Activated CD4-positive, CD25-positive, alpha-beta regulatory T cell treated with anti-CD3 and anti-CD28 coated beads, Interleukin-2, amount 50 U/mL, for 72 hours (primary cell): ENCODE measurements around the gene FOXE3.
"Not testable (repeated sequence)": the region's sequence is repeated elsewhere in the genome, so short reads cannot be mapped to it uniquely, and the experiment has no call there.

Source experiments
- DNase-seq: peaks from one replicate; pipeline ENCODE4 v3.0.0; 2021

FOXE3 gene

GRCh38 chr1:47452426-47452825, 36.3 kb downstream of the FOXE3 start:
- DNase-seq: no peak

DNA sequence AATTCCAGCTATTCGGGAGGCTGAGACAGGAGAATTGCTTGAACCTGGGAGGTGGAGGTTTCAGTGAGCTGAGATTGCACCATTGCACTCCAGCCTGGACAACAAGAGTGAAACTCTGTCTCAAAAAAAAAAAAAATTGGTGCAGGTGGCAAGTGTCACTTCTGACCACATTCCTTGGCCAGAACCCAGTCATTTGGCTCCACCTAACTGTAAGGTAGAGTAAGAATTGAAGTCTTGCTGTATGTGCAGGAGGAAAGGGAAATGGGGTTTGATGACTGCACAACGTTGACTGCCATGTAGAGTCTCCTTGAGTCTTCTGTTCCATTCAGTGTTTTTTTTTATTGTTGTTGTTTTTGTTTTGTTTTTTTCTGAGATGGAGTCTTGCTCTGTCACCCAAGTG, 37.8 kb downstream of the FOXE3 start:
- DNase-seq: not testable (repeated sequence)

DNA sequence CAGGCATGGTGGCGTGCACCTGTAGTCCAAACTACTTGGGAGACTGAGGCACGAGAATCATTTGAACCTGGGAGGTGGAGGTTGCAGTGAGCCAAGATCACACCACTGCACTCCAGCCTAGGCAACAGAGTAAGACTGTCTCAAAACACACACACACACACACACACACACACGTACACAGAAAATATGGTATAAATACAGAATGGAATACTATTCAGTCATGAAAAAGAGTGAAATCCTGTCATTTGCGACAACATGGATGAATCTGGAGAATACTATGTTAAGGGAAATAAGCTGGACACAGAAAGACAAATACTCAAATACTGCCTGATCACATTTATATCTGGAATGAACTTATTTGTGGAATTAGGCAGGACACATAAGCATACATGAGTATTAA, 40.2 kb downstream of the FOXE3 start:
- no peak for DNase-seq

DNA sequence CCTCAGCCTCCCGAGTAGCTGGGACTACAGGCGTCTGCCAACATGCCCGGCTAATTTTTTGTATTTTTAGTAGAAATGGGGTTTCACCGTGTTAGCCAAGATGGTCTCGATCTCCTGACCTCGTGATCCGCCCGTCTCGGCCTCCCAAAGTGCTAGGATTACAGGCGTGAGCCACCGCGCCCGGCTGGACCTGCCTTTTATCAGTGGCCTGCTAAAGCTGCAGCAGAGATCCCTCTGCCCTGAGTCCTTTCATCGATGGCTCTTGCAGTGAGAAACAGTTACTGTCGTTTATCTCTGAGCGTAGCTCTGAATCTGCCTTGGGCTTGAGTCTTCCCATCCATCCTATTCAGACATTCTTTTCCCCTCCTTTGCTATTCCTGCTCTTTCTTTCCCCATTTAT, 41.5 kb downstream of the FOXE3 start:
- DNase-seq: not testable (repeated sequence)

DNA sequence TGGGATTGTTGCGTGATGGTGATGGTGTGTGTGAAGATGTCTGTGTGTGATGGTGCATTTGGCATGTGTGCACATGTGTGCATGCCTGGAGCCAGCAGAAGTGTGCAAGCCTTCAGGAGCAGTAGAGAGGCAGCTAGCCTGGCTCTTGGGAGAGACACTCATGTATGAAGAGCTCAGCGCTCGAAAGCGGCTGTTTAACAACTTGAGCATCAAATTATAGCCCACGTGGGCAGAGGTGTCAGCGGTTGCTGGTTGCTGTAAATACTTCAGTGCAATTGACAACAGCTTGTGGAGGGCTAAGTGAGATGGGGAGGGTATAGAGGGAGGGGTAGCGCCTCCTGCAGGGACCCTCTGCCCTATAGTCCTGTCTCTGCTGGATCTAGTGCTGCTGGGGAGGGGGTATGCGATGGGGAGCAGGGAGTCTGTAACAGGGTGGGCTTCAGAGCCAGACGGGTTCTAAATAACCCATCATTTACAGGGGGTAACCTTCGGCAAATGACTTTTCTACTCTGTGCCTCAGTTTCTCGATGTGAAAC, 43.2 kb downstream of the FOXE3 start:
- DNase-seq: no peak

- DNase-seq: no peak
Measured at GRCh38 chr1:47460040-47460439, 44.0 kb downstream of the FOXE3 start.

DNA sequence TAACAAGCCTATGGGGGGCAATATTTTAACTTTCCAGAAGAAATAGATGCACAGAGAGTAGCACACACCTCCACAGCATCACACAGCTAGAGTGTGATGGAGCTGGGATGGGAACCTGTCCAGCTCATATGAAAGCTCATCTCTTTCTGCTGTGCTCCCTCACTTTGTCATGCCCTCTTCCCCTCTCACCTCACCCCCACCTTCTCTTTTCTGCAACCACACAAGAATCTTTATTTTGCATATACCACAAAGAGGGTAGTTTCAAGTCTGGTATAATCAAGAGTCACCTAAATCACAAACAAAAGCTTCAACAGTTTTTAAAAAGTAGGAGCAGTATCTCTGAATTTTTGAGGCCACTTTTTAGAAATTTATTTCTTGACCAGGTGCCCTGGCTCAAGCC, 44.4 kb downstream of the FOXE3 start:
- DNase-seq: no peak

DNA sequence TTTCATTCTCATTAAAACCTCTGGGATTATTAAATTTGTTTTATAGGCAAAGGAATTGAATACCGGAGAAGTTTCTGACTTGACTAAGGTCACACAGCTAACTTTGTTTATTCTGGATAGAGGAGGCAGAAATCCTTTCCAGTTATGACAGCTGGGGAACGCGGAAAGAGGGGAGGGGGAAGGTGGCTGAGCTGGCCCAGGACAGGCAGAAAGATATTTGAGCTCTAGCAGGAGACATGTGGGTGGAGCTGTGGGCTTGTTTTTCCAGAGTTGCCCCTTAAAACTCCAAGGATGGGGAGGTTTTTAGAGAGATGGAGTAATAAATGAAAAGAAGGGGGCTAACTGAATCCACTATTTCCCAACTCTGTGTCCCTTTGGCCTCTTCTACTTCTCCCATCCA, 49.5 kb downstream of the FOXE3 start:
- DNase-seq: no peak
